GM18909 (cell line): ENCODE measurements around the gene PORCN.

Source experiments
- ATAC-seq: cut with Tn5 transposase; IDR thresholded peaks from one replicate; pipeline ENCODE4 v1.9.1; 2021; ENCODE audit warnings: mild to moderate bottlenecking; ENCODE audit not compliant: unreplicated experiment, poor library complexity

The PORCN gene

DNA sequence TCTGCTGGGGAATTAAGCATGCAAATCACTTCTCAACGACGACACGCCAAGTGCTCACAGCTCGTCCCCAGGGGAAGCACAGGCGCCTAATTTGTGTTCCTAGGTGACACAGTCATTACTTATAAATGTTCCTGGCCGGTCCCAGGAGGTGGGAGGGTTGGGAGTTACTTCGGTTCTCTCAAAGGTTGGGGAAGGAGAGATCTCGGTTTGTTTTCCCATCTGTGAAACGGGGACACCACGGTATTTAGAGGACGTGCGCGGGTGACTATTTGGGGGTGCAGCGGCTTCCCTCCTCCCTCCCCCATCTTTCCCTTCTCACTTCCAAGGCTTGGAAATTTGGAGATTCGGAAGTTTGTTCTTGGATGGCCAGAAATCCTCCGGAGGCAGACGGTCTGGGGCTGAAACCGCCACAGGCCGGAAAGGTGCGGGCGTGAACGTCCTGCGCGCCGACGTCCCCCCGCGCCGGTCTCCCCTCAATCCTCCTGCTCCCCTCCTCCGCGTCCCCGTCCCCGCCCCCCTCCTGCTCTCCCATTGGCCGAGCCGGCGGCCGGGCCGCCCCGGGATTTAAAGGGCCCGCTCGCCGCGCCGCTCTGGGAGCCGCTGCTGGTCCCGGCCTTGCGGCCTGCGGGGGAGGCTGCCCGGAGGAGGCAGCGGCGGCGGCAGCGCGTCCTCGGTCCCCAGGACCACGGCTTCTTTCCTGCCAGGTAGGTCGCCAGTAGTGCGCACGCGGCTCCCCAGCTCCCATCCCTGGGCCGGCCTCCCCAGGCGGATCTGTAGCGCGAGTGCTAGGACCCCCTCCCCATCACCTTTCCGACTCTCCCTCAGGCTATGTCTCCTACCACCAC is at the start of gene PORCN:
PORCN (plus strand) TSS at position 593 of the 845 bp plus-strand sequence. CDS start 829 bp downstream, outside the sequence.
- ATAC-seq = peak; percentile 86

- ATAC-seq = no peak
Observed at GRCh38 chrX:48459483-48459882, 49.3 kb upstream of the PORCN start.

- ATAC-seq = no peak
Observed at GRCh38 chrX:48460031-48460430, 48.8 kb upstream of the PORCN start.

DNA sequence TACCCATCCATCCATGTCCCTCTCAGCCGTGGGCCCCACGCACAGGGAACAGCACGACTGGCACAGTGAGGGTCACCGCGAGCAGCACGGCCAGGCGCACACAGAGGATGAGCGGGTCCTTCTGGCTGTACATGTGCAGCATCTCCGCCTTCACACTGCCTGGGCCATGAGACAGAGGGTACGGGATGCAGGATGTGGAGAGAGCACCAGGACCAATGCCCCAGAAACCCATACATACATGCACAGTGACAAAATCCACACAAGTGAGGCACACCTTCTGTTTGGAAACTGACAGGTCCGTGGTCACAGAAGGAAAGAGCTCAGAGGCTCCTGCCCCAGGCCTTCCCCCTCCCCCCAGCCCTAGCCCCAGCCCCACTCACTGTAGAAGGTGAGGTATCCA is 48.2 kb upstream of the PORCN start:
- no peak for ATAC-seq

GRCh38 chrX:48461830-48462229 is 47.0 kb upstream of the PORCN start:
- no peak for ATAC-seq

DNA sequence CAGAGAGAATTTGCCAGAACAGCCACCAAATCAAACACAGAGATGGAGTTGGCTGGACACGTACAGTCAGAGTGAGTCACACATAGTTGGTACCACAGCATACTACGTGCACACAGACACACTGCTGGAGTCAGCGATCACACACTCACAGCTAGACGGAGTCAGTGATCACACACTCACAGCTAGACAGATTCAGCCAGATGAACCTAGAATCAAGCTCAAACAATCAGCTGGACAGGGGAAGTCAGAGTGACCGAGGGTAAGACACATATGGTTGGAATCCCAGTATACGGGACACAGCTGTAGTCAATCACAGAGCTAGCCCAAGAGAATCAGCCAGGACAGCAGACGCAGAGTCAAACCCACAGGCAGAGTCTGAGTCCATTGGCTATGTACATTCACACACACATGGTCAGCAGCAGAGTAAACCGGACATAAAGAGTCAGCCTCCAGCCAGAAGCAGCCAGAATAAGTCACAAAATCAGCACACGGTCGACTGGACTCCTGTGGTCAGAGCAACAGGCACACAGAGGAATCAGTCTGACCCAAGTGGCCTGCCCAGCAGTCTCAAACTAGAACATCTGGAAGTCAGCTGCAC is 43.4 kb upstream of the PORCN start:
- ATAC-seq = no peak

DNA sequence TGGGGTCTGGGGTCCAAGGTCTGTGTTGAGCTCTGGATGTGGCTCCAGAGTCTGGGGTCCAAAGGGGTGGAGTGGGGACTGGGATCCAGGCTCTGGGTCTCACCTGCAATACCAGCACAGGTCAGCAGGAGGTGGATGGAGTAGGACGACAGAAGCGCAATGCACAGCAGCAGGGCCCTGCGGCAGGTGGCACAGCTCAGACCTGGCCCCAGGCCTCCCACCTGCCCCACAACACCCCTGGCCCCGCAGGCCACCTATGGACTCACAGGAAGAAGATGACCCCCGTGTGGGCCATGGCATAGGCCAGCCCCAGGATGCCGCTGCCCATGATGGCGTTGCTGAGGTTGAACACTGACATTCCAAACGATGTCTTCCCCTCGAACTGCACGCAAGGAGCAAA is 42.1 kb upstream of the PORCN start:
- no peak for ATAC-seq

GRCh38 chrX:48467281-48467761 is 41.5 kb upstream of the PORCN start:
- no peak for ATAC-seq

DNA sequence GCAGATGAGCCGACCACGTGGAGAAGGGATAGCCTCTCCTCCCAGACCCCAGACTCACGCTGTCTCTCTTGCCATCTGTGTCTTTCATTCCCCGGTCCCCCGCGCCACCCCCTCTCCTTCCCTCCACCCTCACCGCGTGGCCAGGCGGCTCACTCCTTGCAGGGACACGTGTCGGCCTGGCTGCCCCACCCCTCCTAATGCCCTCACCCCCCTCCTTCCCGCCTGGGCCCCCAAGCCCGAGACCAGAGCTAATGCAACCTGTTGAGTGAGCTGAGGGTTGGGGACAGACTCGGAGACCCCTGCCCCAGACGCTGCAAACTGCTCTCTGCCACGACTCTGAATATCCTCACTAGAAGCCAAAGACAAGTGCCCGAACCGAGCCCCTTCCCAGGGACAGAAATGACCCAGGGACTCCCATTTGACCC is 40.5 kb upstream of the PORCN start:
- no peak for ATAC-seq

DNA sequence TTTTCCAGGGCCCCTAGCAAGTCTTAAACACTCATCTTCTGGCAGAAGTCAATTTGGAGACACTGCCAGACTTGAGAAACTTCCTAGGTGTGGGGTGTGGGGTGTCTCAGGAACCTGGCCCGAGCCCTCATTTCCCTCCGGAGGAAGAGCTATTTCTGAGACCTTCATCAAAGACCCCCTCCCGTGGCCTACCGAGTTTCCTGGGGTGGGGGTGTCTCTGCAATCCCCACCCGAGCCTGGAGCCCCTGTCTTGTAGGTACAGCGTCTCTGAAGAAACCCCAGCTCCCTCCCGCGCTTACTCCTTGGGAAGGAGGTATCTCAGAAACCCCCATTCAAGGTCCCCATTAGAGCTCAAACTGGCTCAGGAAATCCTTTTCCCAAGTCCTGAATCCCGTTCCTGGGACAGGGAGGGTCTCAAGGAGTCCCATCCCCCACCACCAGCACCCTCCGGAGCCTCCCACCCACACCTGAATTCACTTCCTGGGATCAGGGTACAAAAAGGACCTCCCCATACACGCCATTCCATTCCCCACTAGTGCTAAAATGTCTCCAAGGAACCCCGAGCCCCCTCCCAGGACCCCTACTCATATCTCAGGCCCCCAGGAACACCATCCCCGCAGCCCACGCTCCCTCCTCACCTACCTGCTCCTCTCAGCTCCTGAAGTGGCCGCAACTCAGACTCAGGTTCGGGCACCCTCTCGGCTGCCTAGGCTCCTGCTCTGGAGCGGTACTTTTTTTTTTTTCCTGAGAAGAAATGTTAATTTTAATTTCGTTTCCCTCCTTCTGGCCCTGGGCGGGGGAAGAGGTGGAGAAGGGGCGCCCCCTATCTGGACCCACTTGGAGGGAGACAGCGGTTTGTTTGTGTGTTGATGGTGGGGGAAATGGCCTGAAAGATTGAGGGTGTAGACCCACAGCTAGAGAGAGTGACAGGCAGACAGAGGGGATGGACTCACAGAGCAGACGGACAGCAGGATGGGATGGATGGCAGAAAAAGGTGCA is 39.8 kb upstream of the PORCN start:
- ATAC-seq = peak; percentile 42

GRCh38 chrX:48470110-48470832 is 38.5 kb upstream of the PORCN start, which contains the start of gene SLC38A5:
Gene SLC38A5 (minus strand): TSS chrX:48470260. CDS start chrX:48467924, 2,336 bp downstream.
- no peak for ATAC-seq

- no peak for ATAC-seq
Observed at GRCh38 chrX:48470833-48471118, 38.0 kb upstream of the PORCN start.

DNA sequence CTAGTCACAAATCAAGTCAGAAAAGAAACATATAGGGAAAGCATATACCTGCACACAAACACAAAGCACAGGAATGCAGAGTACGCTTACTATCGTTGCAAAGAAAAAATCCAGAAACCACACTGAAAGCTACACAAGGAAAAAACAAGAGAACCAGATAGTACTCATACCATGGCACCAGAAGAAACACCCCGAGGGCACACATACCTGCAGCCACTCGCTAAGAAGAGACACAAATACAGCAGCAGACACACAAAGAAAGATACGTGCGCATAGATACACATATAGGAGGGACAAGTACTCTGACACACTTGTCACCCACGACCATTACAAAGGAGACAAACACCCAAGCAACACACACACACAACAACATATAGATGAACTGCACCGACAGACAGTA is 37.3 kb upstream of the PORCN start:
- no peak for ATAC-seq

GRCh38 chrX:48472225-48472624 is 36.6 kb upstream of the PORCN start:
- ATAC-seq = no peak

GRCh38 chrX:48472851-48473703 is 35.7 kb upstream of the PORCN start:
- no peak for ATAC-seq

GRCh38 chrX:48473704-48473990 is 35.1 kb upstream of the PORCN start:
- no peak for ATAC-seq

- no peak for ATAC-seq
Observed at GRCh38 chrX:48474127-48474526, 34.7 kb upstream of the PORCN start.

GRCh38 chrX:48474581-48474980 is 34.2 kb upstream of the PORCN start:
- no peak for ATAC-seq

GRCh38 chrX:48475296-48475695 is 33.5 kb upstream of the PORCN start:
- no peak for ATAC-seq
